OCI-LY7 (cell line): ENCODE measurements around the gene DHRS1.

Experiments
- EZH2phosphoT487 ChIP-seq: fragments of 200-600 bp; sonication (generic); IDR thresholded peaks from 2 replicates; pipeline ENCODE4 v1.6.1; 2018; ENCODE audit warnings: low read depth, borderline replicate concordance, mild to moderate bottlenecking, mixed run types, antibody characterized with exemption, low read length, moderate library complexity, mixed read lengths
- TF ChIP-seq, protein P1 (sequence below): fragments of 200-600 bp; sonication (generic); conservative IDR thresholded peaks from 2 replicates; pipeline ENCODE4 v1.5.1; 2014; ENCODE audit warnings: mild to moderate bottlenecking, antibody characterized with exemption, low read length, moderate library complexity, mixed read lengths

DNA sequence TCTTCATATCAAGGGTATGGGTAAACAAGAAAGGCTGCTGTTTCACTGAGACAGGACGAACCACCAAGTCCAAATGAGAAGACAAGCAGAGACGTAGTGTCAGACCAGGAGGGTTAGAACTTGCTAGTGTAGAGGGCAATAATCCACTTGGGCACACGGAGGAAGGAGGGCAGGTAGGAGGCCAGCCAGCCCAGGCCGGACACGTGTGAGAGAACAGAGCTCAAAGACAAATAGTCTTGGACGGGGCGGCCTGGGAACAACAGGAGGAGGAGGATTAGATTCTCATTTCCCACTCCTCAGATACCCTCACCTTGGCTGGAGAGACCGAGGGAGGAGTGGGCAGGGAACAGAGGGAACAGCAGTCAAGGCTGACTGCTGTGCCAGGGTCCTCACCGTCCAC lies 8.8 kb downstream of the DHRS1 start:
- TF ChIP-seq, protein P1, sequence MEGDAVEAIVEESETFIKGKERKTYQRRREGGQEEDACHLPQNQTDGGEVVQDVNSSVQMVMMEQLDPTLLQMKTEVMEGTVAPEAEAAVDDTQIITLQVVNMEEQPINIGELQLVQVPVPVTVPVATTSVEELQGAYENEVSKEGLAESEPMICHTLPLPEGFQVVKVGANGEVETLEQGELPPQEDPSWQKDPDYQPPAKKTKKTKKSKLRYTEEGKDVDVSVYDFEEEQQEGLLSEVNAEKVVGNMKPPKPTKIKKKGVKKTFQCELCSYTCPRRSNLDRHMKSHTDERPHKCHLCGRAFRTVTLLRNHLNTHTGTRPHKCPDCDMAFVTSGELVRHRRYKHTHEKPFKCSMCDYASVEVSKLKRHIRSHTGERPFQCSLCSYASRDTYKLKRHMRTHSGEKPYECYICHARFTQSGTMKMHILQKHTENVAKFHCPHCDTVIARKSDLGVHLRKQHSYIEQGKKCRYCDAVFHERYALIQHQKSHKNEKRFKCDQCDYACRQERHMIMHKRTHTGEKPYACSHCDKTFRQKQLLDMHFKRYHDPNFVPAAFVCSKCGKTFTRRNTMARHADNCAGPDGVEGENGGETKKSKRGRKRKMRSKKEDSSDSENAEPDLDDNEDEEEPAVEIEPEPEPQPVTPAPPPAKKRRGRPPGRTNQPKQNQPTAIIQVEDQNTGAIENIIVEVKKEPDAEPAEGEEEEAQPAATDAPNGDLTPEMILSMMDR: no peak
- TF ChIP-seq EZH2phosphoT487: no peak
